GM21447 (cell line): ENCODE data around the gene NUP54.
A peak's percentile ranks its signal among the peaks of the same experiment; 100 is the strongest.

Experiments
- ATAC-seq: cut with Tn5 transposase; IDR thresholded peaks from one replicate; pipeline ENCODE4 v1.9.1; 2021; ENCODE audit not compliant: unreplicated experiment

Gene NUP54

DNA sequence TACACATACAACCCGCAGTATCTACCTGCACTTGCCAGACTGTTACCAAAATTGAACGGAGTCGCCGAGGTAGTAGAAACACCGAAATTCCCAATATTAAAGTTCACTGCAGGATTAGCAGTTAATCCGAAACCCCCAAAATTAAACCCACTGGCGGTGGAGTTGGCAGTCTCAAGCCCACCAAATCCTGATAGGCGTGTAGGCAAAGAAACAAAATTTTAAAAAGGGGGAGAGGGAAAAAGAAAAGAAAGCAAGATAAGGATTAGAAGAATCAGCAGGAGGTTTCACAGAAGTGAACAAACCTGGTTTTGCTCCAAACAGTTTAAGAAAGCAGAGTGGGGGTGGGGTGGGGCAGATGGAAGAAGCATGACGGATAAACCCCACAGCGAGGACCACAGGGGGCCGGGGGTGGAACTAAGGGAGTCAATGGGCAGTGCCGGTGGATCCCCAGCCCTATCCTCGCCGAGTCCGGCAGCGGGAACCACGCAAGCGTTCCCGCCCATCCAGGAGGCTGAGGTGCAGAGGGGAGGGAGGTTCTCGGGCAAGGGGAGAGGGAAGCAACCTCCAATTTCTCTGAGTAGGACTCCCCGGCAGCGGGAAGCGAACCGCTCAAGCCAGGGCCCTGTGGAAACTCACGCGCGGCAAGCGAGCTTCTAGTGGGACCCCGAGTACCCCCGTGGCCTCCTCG, 599 bp downstream of the NUP54 start:
- peak; percentile 35 for ATAC-seq

- ATAC-seq: no peak
Observed at GRCh38 chr4:76144546-76144945, 3.7 kb downstream of the NUP54 start.

- no peak for ATAC-seq
Observed at GRCh38 chr4:76141241-76141640, 7.0 kb downstream of the NUP54 start.

GRCh38 chr4:76127754-76128153, 20.4 kb downstream of the NUP54 start:
- ATAC-seq: no peak

GRCh38 chr4:76125816-76126215, 22.4 kb downstream of the NUP54 start:
- no peak for ATAC-seq

GRCh38 chr4:76120199-76120598, 28.0 kb downstream of the NUP54 start:
- ATAC-seq: no peak

GRCh38 chr4:76117536-76117935, 30.7 kb downstream of the NUP54 start:
- no peak for ATAC-seq

GRCh38 chr4:76116821-76117220, 31.4 kb downstream of the NUP54 start:
- ATAC-seq: no peak

DNA sequence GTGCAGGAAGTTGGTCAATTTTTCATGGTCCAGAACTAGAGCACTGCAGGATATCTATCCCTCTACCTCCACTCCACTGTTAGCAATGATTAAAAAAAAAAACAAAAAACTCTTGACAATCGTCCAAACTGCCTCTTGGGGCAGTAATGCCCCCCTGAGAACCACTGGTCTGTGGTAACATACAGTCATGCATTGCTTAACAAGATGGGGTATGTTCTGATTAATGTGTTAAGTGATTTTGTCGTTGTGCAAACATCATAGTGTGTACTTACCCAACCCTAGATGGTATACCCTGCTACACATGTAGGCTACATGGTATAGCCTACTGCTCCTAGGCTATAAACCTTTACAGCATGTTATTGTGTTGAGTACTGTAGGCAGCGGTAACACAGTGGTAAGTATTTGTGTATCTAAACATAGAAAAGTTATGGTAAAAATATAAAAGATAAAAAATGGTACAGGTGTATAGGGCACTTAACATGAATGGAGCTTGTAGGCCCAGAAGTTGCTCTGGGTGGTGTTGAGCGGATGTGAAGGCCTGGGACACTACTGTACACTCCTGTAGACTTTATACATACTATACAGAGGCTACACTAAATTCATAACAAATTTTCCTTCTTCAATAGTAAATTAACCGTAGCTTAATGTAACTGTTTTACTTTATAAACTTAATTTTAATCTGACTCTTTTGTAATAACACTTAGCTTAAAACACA, 39.6 kb downstream of the NUP54 start:
- ATAC-seq: no peak

GRCh38 chr4:76106442-76106841, 41.8 kb downstream of the NUP54 start:
- ATAC-seq: no peak

DNA sequence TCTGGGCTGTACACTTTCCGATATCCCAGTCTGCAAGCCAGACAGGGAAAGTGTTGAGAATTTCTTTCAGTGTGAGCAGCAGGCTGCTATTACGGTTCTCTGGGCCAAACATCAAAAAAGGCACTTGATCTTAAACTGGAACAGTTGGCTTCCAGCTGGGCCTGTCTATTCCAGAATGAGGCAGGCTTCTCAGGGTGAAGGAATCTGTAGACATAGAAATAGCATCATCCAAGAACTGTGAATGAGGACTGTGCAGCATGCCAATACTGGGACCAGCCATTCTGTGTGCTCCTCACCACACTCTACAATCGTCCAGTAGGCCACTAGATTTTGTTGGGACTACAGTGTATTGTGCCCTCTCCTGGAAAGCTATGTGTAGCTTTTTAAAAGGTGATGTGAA, 42.5 kb downstream of the NUP54 start:
- no peak for ATAC-seq

- no peak for ATAC-seq
Observed at GRCh38 chr4:76096076-76096475, 52.1 kb downstream of the NUP54 start.

DNA sequence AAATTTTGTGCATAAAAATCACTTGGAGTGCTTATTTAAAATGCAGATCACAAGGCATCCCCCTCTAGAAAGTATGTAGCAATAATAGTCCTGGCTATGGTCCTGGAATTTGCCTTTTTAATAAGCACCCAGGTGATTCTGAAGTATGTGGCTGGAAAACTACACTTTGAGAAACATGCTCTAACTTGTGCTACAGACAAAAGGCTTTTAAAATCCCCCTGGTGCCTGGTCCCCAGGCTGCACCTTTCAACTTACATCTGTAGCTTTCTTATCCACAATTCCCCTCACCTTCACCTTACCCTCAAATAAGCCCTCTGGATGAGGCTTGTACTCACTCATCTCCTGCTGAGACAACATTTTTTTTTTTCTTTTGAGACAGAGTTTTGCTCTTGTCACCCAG, 52.6 kb downstream of the NUP54 start:
- ATAC-seq: no peak

- no peak for ATAC-seq
Observed at GRCh38 chr4:76091052-76091451, 57.1 kb downstream of the NUP54 start.

DNA sequence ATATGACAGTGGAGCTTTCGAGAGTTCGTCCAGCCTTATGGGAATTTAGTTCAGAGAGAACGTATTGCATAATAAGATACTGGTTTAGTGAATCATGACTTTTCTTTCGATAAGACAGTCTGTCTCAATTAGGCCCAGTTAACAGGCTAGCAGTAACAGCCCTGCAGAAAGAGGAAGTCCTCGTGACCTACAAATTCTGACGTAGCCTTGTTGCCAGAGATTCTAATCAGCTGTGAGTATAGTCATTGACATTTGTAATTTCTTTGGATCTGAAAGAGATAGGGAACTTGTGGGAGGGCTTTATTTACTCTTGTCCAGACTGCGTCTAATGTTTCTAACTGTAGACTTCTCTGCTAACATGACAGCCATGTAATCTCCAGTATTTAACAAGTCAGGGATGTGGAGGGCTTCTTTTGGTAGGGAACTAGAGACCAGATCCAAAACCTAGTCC, 57.9 kb downstream of the NUP54 start:
- no peak for ATAC-seq

- no peak for ATAC-seq
Observed at GRCh38 chr4:76088719-76089118, 59.5 kb downstream of the NUP54 start.

DNA sequence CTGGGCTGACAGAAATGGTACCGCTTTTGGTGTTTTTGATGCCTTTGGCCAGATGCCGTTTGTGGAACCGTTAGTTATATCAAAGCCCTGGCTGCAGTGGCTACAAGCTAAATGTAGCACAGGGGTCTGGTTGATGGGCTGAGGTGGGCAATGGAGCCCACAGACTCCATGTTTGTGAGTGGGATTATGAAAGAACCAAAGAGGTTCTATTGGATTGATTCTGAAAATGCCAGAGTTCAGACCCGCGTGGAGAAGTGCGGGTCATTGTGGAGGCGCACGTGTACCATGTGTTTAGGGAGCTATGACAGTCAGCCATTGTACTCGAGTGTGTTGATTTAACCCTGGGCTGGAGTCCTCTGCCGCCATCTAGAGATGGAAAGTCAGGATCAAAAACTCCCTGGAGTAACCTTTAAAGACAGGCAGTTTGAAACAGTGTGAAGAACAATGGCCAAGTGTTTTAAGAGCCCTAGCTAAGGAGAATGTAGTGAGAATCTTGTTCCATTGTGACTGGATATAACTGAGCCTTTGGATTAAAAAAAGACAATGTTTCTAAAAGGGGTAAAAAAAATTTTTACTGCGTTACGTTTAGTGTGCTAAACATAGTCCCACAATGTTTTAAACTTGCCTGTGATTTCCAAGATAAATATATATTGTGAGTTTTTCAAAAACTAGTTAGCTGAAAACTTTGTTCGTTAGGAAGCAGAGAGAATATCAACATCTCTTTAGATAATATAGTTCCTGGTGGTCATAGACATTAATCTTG, 61.0 kb downstream of the NUP54 start:
- ATAC-seq: no peak

DNA sequence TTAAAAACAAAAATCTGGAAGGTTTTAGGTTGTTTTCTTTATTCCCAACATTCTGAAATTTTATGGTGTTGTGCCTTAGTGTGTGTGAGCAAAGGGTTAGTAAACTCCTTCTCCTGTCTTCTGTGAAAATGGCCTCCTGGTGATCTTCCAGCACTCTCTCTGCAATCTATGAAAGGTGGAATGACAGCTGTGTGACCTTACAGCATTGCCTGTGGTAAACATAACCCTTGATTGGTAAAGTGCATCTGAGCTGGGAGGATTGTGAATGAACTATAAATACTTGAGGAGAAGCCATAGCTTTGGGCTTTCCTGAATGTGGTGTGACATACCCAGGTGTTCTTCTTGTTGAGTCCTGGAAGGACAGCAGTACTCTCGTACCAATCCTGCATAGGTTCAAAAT, 63.7 kb downstream of the NUP54 start:
- ATAC-seq: no peak

GRCh38 chr4:76083386-76083988, 64.7 kb downstream of the NUP54 start:
- no peak for ATAC-seq

- no peak for ATAC-seq
Observed at GRCh38 chr4:76078033-76078613, 70.1 kb downstream of the NUP54 start.

DNA sequence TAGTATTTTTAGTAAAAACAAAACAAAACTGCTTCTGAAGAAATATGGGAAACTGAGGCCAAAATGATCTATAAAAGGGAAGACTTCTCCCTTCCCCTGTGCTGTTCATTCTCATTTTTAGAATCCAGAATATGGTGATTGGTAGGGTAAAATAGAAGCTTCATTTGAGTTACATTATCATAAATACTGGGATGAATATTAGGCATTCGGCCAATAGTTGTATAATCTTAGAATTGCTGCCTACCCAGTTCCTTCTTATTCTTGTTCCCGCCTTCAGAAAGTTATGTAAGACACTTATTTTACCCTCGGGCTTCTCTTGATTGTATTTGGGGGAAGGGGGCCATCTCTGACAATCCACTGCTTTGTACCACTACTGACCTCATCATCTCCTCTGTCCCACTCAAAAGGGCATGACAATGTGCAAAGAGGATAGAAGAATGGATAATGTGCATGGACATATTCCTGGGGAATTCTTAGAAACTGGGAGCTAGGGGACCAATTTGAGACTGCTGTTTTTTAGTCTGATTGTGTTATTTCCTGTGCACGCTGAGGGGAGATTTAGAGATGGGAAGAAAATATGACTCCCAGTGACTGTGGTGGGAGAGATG, 73.1 kb downstream of the NUP54 start:
- no peak for ATAC-seq
